DMS79 (cell line): ENCODE measurements around the gene TMEM91.

Source experiments
- DNase-seq: peaks from one replicate; lab custom pipeline; 2025; lab: John Stamatoyannopoulos, UW

Gene TMEM91

GRCh38 chr19:41431426-41432386 lies 55.4 kb downstream of the TMEM91 start:
- no peak for DNase-seq

- DNase-seq = no peak
These were observed 56.8 kb downstream of the TMEM91 start for GRCh38 chr19:41433171-41433570.
